ENCODE measurements around the gene GSC2. TPM values are rescaled to one million over a fixed set of nuclear protein-coding genes. Genes with fewer than 3 reads are reported as not detected.

Gene GSC2
- total and polyA plus RNA-seq, 5 donors from 2014 or later = not detected

DNA sequence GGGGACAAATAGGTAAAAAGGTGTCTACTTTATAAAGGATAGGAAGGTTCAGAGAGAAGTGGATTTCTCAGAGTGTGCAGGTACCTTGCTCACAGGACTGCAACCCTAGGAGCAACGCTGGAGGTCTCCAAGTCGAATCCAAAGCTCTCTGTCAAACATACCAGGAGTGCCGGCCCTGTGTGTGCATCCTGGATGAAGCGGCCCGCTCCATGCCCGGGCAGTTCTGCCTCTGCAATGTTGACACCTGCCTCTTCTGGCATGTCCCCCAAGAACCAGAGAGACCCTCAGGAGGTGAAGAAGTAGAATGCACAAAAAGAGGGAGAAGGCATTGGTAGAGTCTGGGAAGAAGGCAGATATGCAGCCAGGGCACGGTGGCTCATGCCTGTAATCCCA, 22.1 kb downstream of the GSC2 start:
- Mint-ChIP-seq H3K27me3 (peaks cover 1% of the 10 kb centered on the region), H3K4me1 (peaks cover 0 to 6% (median 3%) of the 10 kb centered on the region in 4 donors), H3K27ac (peak overlapping the region in 2 of 3 donors; percentile 11 to 85), H3K4me3 (peak overlapping the region in 1 of 4 donors; percentile 79), H3K36me3 (peaks cover 4% of the 10 kb centered on the region), H3K9me3 (no peaks in the 10 kb centered on the region)
- Histone ChIP-seq H3K36me3 (ENCODE audit: control insufficient read depth, insufficient read depth, low read length) (peaks cover 9% of the 10 kb centered on the region), H3K9me3 (ENCODE audit: control insufficient read depth in 2 of 2, low read length in 2 of 2) (no peaks in the 10 kb centered on the region), H3K4me1 (ENCODE audit: control insufficient read depth, insufficient read depth, low read length, poor library complexity, severe bottlenecking) (peaks cover 2% of the 10 kb centered on the region), H3K27me3 (ENCODE audit: control insufficient read depth, insufficient read depth, low read length) (no peaks in the 10 kb centered on the region), H3K27ac (ENCODE audit: insufficient read depth, low read length, poor library complexity, severe bottlenecking) (no peak overlapping the region), H3K4me3 (ENCODE audit: low read depth, low read length) (no peak overlapping the region)
- ATAC-seq (ENCODE audit: low read depth in 2 of 2) (no peak), DNase-seq (no peak)

DNA sequence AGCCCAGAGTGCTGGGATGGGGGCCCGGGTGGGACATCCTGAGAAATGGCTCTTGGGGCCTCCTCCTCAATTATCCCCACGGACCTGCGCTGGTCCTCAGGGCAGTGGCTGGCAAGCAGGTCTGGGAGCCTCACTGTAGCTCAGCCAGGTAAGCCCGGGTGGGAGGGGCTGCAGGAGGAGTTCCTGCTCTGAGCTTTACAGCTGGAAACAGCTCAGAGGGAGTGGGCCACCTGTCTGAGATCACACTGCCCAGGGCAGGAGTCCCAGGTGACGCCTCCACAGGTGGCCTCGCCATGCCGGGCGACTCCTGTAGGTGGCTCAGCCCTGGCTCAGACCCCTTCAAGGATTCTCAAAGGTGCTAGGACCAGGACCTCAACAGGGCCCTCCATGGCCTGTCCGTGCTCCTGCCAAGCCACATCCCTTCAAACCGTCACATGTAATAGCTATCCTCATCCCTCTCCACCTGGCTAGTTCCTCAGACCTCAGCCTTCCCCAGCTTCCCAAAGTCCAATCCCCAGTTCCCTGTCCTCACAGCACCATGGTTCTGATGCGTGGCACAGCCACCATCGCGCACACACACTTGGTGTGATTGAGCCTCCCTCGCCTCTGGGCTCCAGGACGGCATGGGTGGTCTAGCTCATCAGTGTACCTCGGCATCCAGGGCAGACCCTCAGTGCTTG, 22.6 kb downstream of the GSC2 start:
- Mint-ChIP-seq H3K4me1 (peaks cover 0 to 11% (median 5%) of the 10 kb centered on the region in 4 donors), H3K27ac (peak overlapping the region in 2 of 3 donors; percentile 11 to 85), H3K9me3 (no peaks in the 10 kb centered on the region), H3K4me3 (peak overlapping the region in 1 of 4 donors; percentile 79), H3K36me3 (peaks cover 4% of the 10 kb centered on the region), H3K27me3 (peaks cover 7% of the 10 kb centered on the region)
- H3K4me1 ChIP-seq (ENCODE audit: control insufficient read depth, insufficient read depth, low read length, poor library complexity, severe bottlenecking) = peaks cover 7% of the 10 kb centered on the region
- ATAC-seq (ENCODE audit: low read depth in 2 of 2) (no peak), DNase-seq (no peak)
- peaks cover 8% of the 10 kb centered on the region for H3K36me3 ChIP-seq (ENCODE audit: control insufficient read depth, insufficient read depth, low read length)
- no peaks in the 10 kb centered on the region for H3K27me3 ChIP-seq (ENCODE audit: control insufficient read depth, insufficient read depth, low read length)
- H3K9me3 ChIP-seq (ENCODE audit: control insufficient read depth in 2 of 2, low read length in 2 of 2) = no peaks in the 10 kb centered on the region
- H3K27ac ChIP-seq (ENCODE audit: insufficient read depth, low read length, poor library complexity, severe bottlenecking) = no peak overlapping the region
- H3K4me3 ChIP-seq (ENCODE audit: low read depth, low read length) = no peak overlapping the region

DNA sequence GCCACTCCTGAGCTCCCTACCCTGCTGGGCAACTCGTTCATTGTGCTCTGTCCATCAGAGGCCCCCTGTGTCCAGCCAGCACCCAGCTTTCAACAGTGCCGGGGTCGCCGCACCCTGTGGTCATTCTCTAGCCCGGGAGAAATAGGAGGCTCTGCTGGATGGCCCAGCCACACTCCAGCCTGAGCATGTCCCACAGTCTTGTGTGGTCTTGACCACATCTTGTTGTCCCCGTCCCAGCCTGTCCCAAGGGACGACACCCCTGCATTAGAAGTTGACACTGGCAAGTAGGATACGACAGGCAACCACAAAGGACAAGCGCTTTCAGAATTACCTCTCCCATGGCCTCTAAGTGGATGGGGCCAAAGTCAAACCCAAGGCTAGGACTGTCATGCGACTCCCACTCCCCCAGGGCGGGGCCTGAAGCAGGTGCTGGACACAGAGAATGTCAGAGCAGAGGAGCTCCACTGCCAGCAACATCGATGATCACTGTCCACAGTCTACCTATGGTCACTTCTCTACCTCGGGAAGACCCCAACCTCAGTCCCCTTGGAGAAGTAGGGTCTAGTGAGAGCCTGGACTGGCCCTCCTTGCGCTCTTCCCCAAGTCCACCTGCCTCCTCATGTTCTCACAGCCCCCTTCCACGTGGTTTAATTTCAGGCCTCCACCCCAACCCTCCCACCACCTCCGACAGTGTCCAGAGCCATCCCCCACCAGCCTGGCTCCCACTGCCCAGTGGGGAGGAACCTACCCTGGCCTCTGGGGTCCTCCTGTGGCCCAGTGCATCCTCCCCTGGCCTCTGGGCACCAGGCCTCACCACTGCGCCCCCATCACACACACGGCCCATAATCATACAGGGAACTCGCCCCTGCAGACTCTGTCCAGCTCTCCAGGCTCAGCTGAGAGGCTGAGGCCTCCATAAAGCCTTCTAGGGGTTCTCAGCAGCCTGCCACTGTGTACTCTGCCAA, 23.5 kb downstream of the GSC2 start:
- Histone ChIP-seq H3K36me3 (ENCODE audit: control insufficient read depth, insufficient read depth, low read length) (peaks cover 3% of the 10 kb centered on the region), H3K9me3 (ENCODE audit: control insufficient read depth in 2 of 2, low read length in 2 of 2) (no peaks in the 10 kb centered on the region), H3K27me3 (ENCODE audit: control insufficient read depth, insufficient read depth, low read length) (no peaks in the 10 kb centered on the region), H3K27ac (ENCODE audit: insufficient read depth, low read length, poor library complexity, severe bottlenecking) (no peak overlapping the region), H3K4me1 (ENCODE audit: control insufficient read depth, insufficient read depth, low read length, poor library complexity, severe bottlenecking) (peaks cover 8% of the 10 kb centered on the region), H3K4me3 (ENCODE audit: low read depth, low read length) (no peak overlapping the region)
- peak overlapping the region in 1 of 3 donors; percentile 11 for H3K27ac Mint-ChIP-seq
- H3K4me3 Mint-ChIP-seq = peak overlapping the region in 1 of 4 donors; percentile 79
- ATAC-seq (ENCODE audit: low read depth in 2 of 2) (no peak), DNase-seq (no peak)
- peaks cover 8% of the 10 kb centered on the region for H3K27me3 Mint-ChIP-seq
- H3K9me3 Mint-ChIP-seq = no peaks in the 10 kb centered on the region
- H3K36me3 Mint-ChIP-seq = peaks cover 4% of the 10 kb centered on the region
- H3K4me1 Mint-ChIP-seq = peaks cover 0 to 14% (median 6%) of the 10 kb centered on the region in 4 donors

DNA sequence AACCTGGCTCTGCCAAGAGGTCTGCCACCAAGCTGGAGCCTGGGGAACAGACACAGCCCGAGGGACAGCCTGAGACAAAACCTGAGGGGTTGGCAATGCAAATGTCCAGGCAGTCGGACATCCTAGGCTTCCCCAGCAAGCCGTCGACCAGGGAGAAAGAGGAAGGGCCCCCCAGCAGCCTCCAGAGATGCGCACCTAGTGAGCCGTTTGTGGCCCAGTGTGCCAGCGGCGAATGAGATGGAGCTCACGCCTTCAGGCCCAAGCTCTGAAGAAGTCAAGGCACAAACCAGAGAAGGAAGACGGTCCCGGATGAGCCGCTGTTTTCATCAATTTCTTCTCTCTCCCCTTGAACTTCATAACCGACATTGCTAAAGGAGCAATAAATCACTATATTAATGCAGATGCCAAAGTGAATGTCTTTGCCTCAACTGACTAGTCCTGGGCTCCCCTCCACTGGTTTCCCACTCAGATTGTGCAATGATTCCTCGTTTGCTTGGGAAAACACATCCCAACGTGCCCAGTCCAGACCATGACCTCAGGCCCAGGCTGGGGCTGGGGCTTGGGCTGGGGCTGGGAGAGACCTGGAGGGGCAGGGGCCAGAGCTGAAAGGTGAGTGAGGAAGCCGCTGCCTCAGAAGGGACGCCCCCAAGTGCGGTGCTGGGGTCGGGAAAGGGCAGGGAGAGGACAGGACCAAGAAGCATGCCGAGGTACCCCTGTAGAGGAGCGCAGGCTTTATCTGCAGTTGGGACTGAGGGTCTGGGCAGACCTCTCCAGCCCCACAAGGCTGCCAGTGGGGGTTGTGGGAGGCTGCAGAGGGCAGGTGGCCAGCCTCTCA, 24.4 kb downstream of the GSC2 start:
- Histone ChIP-seq H3K9me3 (ENCODE audit: control insufficient read depth in 2 of 2, low read length in 2 of 2) (no peaks in the 10 kb centered on the region), H3K4me1 (ENCODE audit: control insufficient read depth, insufficient read depth, low read length, poor library complexity, severe bottlenecking) (peaks cover 17% of the 10 kb centered on the region), H3K36me3 (ENCODE audit: control insufficient read depth, insufficient read depth, low read length) (no peaks in the 10 kb centered on the region), H3K27ac (ENCODE audit: insufficient read depth, low read length, poor library complexity, severe bottlenecking) (no peak overlapping the region), H3K27me3 (ENCODE audit: control insufficient read depth, insufficient read depth, low read length) (no peaks in the 10 kb centered on the region), H3K4me3 (ENCODE audit: low read depth, low read length) (no peak overlapping the region)
- Mint-ChIP-seq H3K4me3 (no peak overlapping the region), H3K4me1 (peaks cover under 1 to 23% (median 10%) of the 10 kb centered on the region in 4 donors), H3K27ac (no peak overlapping the region), H3K27me3 (peaks cover 8% of the 10 kb centered on the region), H3K9me3 (no peaks in the 10 kb centered on the region), H3K36me3 (peaks cover 3% of the 10 kb centered on the region)
- ATAC-seq (ENCODE audit: low read depth in 2 of 2) = no peak
- no peak for DNase-seq

DNA sequence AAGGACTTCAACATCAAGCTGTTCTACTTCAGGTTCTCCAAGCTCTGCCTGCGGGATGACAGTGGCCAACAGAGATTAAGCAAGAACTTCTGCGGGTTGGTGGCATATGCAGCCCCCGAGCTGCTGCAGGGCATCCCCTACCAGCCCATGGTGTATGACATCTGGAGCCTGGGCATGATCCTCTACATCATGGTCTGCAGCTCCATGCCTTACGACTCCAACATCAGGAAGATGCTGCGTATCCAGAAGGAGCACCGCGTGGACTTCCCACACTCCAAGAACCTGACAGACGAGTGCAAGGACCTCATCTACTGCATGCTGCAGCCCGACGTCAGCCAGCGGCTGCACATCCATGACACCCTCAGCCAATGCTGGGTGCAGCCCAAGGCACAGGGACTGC, 25.1 kb downstream of the GSC2 start:
- H3K9me3 ChIP-seq (ENCODE audit: control insufficient read depth in 2 of 2, low read length in 2 of 2) = no peaks in the 10 kb centered on the region
- no peak for DNase-seq
- H3K27ac ChIP-seq (ENCODE audit: insufficient read depth, low read length, poor library complexity, severe bottlenecking) = no peak overlapping the region
- Mint-ChIP-seq H3K4me1 (peaks cover 4 to 29% (median 17%) of the 10 kb centered on the region in 4 donors), H3K4me3 (peak overlapping the region in 1 of 4 donors; percentile 14), H3K27ac (no peak overlapping the region), H3K36me3 (peaks cover 3% of the 10 kb centered on the region), H3K9me3 (no peaks in the 10 kb centered on the region), H3K27me3 (peaks cover 8% of the 10 kb centered on the region)
- H3K27me3 ChIP-seq (ENCODE audit: control insufficient read depth, insufficient read depth, low read length) = no peaks in the 10 kb centered on the region
- peaks cover 24% of the 10 kb centered on the region for H3K4me1 ChIP-seq (ENCODE audit: control insufficient read depth, insufficient read depth, low read length, poor library complexity, severe bottlenecking)
- peaks cover 2% of the 10 kb centered on the region for H3K36me3 ChIP-seq (ENCODE audit: control insufficient read depth, insufficient read depth, low read length)
- ATAC-seq (ENCODE audit: low read depth in 2 of 2) = no peak
- H3K4me3 ChIP-seq (ENCODE audit: low read depth, low read length) = no peak overlapping the region

DNA sequence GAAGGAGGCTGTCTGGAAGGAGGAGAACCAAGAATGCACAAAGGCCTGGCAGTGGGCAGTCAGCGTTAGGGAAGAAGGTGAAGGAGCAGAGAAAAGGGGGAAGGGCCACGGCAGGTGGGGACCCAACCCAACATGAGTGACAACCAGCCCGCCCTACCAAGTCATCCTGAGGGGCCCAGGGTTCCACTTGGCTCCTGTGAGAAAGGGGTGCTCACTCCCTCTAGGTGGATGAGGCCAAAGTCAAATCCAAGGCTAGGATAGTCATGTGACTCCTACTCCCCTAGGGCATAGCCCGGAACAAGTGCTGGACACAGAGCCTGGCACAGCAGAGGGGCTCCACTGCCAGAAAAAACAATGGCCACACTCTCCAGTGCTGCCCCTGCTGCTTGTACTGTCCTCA, 25.7 kb downstream of the GSC2 start:
- H3K4me1 Mint-ChIP-seq = peaks cover 4 to 36% (median 22%) of the 10 kb centered on the region in 4 donors
- Histone ChIP-seq H3K4me1 (ENCODE audit: control insufficient read depth, insufficient read depth, low read length, poor library complexity, severe bottlenecking) (peaks cover 30% of the 10 kb centered on the region), H3K27ac (ENCODE audit: insufficient read depth, low read length, poor library complexity, severe bottlenecking) (no peak overlapping the region), H3K36me3 (ENCODE audit: control insufficient read depth, insufficient read depth, low read length) (peaks cover 3% of the 10 kb centered on the region), H3K9me3 (ENCODE audit: control insufficient read depth in 2 of 2, low read length in 2 of 2) (no peaks in the 10 kb centered on the region), H3K4me3 (ENCODE audit: low read depth, low read length) (no peak overlapping the region), H3K27me3 (ENCODE audit: control insufficient read depth, insufficient read depth, low read length) (no peaks in the 10 kb centered on the region)
- DNase-seq = no peak
- peaks cover 8% of the 10 kb centered on the region for H3K27me3 Mint-ChIP-seq
- H3K27ac Mint-ChIP-seq = no peak overlapping the region
- no peaks in the 10 kb centered on the region for H3K9me3 Mint-ChIP-seq
- ATAC-seq (ENCODE audit: low read depth in 2 of 2) = no peak
- no peak overlapping the region for H3K4me3 Mint-ChIP-seq
- peaks cover 3% of the 10 kb centered on the region for H3K36me3 Mint-ChIP-seq

DNA sequence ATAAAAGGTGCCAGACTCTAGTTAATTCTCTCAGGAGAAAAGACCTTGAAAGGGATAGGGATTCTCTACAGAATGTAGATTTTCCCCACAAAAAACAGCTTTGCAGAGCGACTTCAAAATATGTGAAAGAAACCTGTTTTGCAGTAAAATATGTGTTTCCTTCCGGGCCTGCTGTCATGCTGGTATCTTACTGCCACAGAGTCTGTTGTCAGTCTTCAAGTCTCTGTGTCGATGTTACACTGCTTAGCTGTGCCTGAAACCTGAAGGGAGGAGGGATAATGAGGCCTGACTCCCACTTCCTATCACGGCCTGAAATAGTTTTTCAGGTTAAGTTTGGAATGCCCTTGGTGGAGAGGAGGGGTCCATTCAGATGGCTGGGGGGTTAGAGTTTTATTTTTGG, 26.2 kb downstream of the GSC2 start:
- Mint-ChIP-seq H3K9me3 (no peaks in the 10 kb centered on the region), H3K27me3 (peaks cover 8% of the 10 kb centered on the region), H3K27ac (no peak overlapping the region), H3K4me3 (no peak overlapping the region), H3K4me1 (peaks cover 4 to 38% (median 25%) of the 10 kb centered on the region in 4 donors), H3K36me3 (peaks cover 3% of the 10 kb centered on the region)
- ATAC-seq (ENCODE audit: low read depth in 2 of 2) (no peak), DNase-seq (no peak)
- Histone ChIP-seq H3K27ac (ENCODE audit: insufficient read depth, low read length, poor library complexity, severe bottlenecking) (no peak overlapping the region), H3K9me3 (ENCODE audit: control insufficient read depth in 2 of 2, low read length in 2 of 2) (no peaks in the 10 kb centered on the region), H3K27me3 (ENCODE audit: control insufficient read depth, insufficient read depth, low read length) (no peaks in the 10 kb centered on the region), H3K4me1 (ENCODE audit: control insufficient read depth, insufficient read depth, low read length, poor library complexity, severe bottlenecking) (peaks cover 35% of the 10 kb centered on the region), H3K36me3 (ENCODE audit: control insufficient read depth, insufficient read depth, low read length) (peaks cover 3% of the 10 kb centered on the region), H3K4me3 (ENCODE audit: low read depth, low read length) (no peak overlapping the region)
